T-helper 1 cell treated with Interleukin-12 subunit alpha and Interleukin-12 subunit beta and Interleukin-4 antibody, amounts not matched to agents 30 ng/mL and 1 ng/mL, for 36 hours (primary cell): ENCODE data around the gene PTPRB. TPM values are rescaled to one million over a fixed set of nuclear protein-coding genes. Genes with fewer than 3 reads are reported as not detected.

Experiments used
- intact Hi-C: fragments of 100-400 bp; cut with micrococcal nuclease; formaldehyde crosslinking; loops from one replicate; pipeline ENCODE4 v1.15.1; 2024
- total RNA-seq: library from RNA; stranded (reverse); gene quantifications from 2 replicates; pipeline ENCODE4 v1.2.3, GENCODE V29; 2022

Gene PTPRB
- total RNA-seq, 1 donor from 2014 or later = not detected

DNA sequence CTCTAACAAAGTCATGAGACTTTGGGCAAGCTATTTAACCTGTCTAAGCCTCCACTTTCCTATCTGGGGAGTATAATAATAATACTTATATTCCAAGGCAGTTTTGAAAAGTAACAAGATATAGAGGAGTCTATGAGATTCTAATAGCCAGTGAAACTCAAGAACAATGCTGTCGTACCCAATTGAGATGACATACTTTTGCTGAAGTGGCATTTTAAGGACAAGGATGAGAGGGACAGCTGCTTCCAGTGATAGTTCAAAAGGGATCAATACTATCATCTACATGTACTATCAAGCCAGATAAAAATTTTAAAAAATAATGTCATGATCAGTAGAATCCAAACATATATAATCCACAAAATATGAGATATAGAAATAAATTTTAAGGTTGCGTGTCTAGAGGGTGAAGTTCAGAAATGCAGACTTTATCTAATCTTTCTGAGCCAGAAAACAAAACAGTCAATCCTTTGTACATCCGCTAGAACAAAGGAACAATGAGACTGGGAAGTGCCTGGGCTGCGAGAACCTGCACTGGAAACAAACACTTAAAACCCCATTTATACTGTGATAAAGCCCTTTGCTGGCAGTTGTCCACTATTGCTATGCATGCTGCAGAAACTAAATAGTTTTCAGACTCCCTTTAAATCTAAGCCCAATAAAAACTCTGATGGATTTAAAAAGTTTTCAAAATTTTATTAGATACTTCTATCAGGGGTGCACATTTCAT, 38.6 kb downstream of the PTPRB start:
- intact Hi-C loops = no loop called here

DNA sequence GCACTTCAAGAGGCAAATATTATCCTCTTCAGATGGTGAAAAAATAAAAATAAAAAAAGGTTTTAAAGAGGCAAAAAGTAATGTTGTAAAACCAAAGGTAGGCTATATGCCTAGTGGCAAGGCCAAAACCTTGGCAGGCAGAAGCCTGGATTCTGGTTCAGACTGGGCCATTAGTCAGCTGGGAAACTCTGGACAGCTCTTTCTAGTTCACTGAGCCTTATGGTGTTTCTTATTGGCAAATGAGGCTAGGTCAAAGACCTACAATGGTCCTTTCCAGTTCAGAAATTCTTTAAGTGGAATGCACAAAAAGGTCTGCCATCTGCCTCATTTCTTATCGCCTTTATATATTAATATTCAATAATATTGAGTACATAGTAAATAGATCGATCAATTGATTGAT, 44.6 kb downstream of the PTPRB start:
- intact Hi-C loops = no loop called here

DNA sequence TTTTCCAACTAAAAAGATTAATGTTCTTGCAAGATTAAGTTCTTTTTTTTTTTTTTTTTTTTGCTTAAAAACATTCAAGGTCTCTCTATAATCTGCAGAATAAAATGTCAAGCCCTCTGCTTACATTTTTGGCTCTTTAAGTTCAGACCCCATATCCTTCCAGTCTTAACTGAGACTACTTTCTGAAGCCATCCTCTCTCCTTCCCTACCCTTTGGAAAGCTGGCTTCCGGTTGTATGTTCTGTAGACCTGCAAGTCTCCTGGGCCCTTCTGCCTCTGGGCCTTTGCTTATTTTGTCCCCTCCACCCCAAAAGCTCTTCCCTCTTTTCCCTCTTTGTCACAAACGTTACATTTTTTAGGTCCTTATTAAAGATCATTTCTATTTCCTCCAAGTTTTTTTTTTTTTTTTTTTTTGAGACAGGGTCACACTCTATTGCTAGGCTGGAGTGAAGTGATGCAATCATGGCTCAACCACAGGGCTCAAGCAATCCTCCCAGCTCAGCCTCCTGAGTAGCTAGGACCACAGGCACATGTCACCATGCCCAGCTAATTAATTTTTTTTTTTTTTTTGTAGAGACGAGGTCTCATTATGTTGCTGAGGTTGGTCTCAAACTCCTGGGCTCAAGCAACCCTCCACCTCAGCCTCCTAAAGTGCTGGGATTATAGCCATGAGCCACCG, 46.5 kb downstream of the PTPRB start:
- intact Hi-C loops = loop anchor here (1.0 kb wide), 2 partner anchors 130 to 140 kb away; no protein-coding TSS in a partner anchor

DNA sequence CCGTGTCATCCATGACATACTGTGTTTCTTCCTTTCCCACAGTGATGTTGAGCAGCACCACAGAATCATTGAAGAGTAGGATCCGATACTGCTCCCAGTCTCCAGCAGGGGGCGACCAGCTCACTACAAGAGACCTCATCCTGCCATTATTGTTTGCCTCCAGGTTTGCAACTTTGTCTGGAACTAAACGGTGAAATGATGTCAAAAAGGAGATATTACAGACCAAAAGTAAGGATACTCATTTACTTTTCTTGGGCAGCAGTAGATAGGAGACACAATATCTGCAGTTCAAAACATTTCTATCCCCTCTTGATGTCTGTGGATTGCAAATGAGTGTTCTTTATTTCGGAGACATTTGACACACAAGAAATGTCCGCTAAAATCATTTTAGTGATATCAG, 47.2 kb downstream of the PTPRB start:
- intact Hi-C loops = loop anchor here (1.0 kb wide), 2 partner anchors 130 to 140 kb away; no protein-coding TSS in a partner anchor

DNA sequence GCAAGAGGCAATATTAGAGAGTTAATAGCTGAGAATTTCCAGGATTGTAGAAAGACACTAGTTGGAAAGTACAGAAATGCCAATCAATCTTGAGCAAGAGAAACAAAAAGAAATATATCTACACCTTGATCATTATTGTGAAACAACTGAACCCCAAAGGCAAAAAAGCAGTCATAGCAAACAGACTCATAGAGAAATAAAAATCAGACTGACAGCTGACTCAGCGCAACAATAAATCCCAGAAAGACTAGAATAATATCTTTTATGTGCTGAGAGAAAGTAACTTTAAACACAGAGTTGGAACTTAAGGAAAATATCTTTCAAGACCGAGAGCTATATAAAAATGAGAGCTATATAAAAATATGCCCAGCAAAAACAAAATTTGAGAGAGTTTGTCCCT, 52.9 kb downstream of the PTPRB start:
- intact Hi-C loops = no loop called here

DNA sequence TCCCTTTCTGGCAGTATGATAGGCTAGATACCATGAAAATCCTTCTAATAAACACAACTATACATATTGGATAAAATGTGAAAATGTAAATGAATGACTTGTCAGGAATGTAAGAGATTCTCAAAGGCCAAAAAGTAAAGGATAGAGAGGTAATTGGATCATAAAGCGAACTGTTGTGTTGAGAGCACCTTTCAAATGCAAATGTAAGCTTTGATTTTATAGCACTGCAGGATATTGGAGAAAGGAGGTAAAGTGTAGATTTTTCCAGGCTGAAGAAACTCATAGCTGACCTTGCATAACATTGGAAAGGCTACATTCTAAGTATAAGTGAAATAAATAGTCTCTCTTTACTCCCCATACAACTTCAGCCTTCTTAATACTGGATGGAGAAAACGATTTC, 54.0 kb downstream of the PTPRB start:
- intact Hi-C loops = no loop called here

DNA sequence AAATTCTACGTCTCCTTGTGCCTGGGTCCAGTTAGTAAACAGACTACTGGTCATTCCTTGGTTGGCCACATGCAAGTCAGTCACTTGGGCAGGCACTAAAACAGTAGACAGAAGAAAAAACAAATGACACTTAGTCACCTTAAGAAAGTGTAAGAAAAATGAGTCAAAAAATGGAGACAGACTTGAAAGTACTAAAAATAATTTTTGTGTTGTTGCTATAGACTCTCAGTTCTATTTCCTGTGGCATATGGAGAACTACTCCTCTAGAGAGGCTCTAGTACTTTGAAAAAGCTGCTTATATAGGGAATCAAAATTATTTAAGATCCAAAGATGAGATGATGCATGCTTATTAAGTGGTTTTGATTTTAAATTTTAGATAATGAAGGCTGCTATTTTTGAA, 56.0 kb downstream of the PTPRB start:
- intact Hi-C loops = no loop called here

DNA sequence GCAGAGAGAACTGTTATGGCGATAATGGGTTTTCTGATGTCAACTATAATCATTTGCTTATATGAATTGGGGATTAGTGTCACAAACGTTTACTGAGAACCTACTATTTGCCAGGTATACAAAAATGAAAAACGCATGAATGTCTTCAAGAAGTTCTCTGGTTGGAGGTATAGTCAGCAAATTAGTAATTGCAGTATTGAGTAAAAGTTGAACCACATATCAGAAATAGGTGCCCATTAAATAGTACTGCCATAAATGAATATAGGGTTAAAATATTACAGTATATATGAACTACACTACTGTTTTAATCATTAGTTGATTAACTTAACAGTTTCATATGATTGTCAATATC, 60.0 kb downstream of the PTPRB start:
- intact Hi-C loops = loop anchor here (1.0 to 5.0 kb wide), 3 partner anchors 210 to 698 kb away; partner anchors contain the start of gene KCNMB4

DNA sequence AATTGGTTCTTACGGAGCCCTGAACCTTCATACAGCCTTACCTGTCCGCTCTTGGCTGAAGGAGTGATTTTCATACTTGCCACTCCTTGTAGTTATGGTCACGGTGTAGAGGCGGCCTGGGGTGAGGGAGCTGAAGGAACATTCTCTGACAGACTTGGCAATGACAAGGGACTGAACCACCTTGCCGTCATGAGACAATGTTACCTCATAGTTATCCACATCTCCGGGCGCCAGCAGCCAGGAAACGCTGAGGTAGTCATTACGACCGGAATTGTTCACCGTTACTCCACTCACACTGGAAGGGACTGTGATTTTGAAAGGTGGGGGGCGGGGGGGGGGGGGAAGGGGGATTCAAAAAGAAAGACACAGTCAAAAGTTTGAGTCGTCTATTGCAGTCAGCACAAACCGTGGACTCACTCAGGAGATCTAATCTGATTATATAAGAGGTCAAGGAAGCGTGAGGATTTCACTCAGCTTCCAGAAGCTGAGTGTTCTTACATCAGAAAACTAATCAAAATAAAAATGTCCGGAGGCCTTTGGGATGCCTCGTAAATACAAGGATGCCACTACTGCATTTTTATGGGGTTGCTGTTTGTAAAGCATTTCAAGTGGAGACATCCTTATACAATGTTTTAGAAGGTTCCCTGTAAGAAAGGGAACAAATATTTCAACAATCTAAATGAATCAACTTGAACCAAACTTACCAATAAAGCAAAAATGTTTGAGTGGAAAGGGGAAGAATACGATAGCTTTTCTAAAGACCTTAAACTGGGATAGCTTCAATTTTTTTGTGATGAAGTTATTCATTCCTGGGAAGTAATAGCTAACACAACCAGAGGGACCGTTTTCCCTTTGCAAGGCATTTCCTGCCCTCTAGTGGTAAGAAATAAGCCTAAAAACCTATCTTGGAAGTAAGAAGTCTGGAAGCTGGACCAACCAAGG, 60.6 kb downstream of the PTPRB start:
- intact Hi-C loops = loop anchor here (1.0 to 5.0 kb wide), 3 partner anchors 209 to 697 kb away; partner anchors contain the start of gene KCNMB4

DNA sequence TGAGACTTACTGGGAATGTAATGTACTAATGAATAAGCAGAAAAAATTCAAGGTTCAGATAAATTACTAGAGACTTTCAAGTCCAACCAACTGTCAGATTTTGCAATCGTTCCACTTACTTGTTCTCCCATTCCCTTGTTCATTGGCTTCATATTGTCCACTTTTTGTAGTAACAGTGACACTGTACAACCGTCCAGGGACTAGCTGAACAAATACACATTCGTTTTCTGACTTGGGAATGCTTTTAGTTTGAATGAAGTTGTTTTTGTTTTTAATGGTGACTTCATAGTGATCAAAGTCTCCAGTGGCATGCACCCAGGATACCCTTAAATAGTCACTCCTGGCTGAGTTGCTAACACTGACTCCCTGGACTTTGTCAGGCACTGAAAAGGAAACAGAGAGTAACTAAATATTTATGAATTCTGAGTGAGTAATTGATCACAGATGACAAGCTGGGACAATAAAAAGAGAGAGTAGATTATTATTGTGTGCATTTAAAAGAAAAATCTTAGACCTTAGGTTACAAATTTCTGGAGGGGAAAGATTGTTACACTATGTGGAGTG, 65.4 kb downstream of the PTPRB start:
- intact Hi-C loops = no loop called here

DNA sequence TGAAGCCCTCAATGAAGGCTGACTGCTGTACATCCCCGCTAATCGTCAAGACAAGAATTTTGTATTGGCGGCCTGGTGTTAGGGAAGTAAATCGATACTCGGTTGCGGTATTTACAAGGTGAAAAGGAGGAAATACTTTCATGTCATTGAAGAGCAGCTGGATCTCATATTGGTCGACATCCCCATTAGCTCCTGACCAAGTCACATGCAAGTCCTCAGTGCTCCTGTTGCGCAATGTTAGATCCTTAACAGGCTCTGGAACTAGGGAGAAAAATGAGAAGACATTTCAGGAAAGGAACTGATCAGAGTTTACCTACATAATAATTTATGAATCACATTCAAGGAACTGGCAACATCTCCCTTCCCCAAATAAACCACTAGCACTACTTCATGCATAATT, 66.2 kb downstream of the PTPRB start:
- intact Hi-C loops = no loop called here

DNA sequence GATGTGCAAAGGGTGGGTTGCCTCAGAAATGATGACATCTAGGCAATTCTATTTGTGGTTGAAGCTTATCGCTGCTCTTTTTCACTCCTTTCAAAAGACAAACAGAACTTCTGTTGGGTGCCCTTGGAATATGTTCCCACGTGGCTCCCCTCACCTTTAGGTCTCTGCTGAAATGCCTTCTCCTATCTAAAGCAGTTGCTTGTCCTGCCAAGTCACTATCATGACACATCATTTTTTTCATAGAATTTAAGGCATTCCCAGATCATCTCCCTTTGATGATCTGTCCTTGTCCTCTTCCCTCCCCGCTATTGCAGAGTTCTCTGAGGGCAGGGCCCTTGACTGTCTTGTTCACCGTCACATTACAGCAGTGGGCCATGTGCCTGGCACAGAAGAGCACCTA, 75.7 kb downstream of the PTPRB start:
- intact Hi-C loops = no loop called here

DNA sequence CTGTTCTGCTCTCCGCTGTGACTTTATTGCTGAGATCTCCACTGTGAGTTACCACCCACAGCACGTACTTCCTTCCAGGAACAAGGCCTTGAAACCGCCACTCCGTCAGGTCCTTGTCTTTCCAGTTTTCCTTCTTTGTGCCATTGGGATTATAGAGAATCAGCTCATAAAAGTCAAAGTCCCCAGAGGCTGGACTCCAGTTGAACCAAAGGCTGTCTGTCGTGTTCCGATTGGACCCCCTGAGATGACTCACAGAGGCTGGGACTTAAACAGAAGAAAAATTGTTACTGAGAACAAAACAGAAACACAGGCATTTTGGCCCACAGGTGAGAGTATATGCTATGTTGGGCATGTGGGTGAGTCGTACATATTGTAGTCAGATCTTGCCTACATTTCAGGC, 76.6 kb downstream of the PTPRB start:
- intact Hi-C loops = no loop called here

DNA sequence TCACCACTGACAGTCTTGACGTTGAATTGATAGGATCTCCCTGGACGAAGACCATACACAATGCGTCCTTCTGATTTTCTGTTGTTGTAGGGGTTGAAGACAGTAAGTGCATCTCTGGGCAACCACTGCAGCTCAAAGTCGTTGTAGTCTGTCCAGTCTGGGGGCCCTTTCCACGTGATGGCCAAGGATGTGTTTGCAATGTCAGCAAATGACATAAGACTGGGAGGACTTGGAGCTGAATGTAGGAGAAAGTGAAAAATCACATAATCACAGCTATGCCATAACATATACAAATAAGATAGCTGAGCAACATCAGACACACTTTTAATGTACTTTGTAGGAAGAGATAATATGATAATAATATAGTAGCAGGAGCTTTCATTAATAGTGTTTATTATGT, 77.8 kb downstream of the PTPRB start:
- intact Hi-C loops = no loop called here

DNA sequence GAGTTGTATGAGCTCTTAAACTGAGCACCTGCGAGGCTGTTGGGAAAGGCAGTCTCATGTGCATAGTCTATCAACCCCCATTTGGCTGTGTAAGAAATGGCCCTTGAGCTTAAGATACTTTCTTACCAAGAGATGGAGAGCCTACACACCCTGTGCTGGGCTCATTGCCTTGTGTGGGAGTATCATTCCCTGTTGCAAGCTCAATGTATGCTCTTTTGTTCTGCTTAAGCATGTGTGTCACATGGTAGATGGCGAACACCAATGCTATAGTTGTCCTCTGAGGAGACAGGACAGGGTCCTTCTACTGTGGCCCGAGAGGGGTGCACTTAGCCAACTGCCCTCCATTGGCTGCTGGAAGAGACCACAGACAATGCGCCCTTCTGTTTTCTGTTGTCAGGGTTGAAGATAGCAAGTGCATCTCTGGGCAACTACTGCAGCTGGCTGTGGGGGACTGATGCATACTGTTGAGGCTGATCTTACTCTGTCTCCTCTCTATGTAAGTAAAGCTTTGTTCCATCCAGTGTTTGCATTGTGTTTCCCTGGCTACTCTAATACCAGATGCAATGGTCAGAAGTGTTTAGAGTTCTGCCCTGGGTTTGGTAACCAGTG, 79.5 kb downstream of the PTPRB start:
- intact Hi-C loops = no loop called here

DNA sequence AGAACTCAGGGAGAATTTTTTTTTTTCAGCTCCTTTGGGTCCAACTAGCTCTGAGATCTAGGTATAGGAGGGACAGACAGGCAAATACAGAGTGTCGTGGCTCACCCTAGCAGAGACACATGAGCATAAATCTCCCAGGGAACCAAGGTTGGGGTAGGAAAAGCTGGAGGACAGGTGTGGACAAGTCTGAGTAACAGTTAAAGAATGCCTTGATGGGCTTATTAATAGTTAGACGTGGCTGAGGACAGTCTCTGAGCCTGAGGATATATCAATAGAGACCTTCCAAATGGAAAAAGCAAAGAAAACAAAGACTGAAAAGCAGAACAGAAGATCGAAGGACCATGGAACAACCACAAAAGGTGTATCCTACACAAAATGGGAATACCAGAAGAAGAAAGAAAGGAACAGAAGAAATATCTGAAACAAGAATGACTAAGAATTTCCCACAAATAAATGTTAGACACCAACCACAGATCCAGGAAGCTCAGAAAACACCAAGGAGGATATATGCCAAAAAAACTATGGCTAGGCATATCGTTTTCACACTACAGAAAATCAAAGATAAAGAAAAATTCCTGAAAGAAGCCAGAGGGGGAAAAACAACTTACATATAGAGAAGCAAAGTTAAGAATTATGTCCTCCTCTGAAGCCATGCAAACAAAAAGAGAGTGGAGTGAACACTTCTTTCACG, 80.9 kb downstream of the PTPRB start:
- intact Hi-C loops = no loop called here

DNA sequence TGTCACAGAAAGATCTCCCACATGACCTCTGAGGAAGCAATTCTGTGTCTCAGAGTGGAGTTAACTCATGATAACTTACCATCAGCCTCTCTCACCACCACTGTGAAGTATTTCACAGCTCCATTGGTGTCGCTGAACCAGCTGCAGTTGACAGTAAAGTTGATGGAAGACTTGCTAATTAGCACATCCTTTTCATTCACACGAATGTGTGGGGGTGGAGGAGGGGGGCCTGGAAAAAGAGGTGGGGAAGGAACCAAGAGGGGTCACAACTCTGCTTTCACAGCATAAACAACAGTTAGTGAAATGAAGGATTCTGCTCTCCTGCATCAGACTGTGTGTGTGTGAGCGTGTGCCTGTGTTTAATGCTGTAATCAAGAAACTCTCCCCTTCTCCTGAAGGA, 82.1 kb downstream of the PTPRB start:
- intact Hi-C loops = no loop called here

DNA sequence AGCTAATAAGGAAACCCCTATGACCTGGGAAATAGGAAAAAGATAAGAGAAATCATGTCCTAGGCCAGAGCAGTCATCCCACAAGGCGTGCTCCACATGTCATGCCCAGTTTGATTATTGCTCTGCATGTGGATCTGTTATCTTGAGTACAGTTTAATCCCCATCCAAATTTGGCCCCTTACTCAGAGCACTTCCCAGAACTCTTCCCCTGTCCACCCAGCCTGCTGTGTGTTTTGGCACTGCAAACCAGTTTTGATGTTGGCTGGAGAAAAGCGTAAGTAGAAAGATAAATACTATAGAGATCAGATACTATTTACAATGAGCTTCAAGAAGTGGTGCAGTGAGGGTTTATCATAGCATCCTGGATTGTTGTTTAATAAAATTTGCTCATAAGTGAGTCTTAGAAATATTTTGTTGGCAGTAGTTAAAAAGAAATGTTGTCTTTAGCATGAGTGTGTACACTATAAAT, 83.8 kb downstream of the PTPRB start:
- intact Hi-C loops = no loop called here

DNA sequence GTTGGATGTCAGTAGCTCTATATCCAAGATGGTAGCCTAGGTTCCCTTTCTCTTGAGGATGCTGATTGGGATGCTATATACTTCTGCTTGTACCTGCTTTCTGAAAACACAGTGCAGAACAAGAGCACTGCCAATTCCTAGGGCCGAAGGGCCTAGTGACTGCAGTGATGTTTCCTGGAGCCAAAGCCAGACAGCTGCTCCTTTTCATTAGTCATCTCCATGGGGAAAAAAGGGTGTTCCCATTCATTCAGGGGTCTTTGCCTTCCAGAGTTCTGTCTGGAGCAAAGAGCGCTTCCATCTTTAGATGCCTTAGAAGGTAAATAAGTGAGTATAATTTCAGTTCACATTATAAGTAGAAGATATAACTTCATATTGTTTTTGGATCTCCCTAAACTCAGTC, 85.5 kb downstream of the PTPRB start:
- intact Hi-C loops = no loop called here

DNA sequence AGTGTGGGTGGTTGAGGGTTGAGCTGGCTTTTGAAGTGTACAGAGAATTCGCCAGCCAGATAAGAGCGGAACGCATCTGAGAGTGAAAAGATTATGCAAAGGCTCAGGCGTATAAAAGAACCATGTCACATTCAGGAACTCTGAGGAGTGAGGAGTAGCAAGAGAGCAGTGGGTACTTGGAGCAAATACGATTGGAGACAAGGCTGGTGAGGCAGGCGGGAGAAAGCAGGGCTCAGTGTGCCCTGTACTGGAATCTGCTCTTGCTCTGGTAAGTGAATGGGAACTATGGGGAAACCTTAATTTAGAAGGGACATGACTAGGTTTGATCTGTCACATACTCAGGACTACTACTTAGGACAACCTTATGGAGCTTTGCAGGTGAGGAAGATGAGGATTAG, 87.0 kb downstream of the PTPRB start:
- intact Hi-C loops = no loop called here
